Activated CD8-positive, alpha-beta T cell treated with anti-CD3 and anti-CD28 coated beads for 36 hours (primary cell): ENCODE results near the gene DYSF. TPM values are rescaled to one million over a fixed set of nuclear protein-coding genes. Genes with fewer than 3 reads are reported as not detected.

ENCODE experiments used
- ATAC-seq: fragments of 200-7000 bp; cut with Tn5 transposase; one replicate; pipeline ENCODE4 v1.10.0; 2021; ENCODE audit warnings: mild to moderate bottlenecking, moderate library complexity
- CTCF ChIA-PET: fragments of 350-600 bp; sonication (Branson Sonifier 250); formaldehyde crosslinking; loops from one replicate; lab custom pipeline; 2021; ENCODE audit warnings: antibody characterized with exemption; lab: Charles Lee
- POLR2A ChIA-PET: fragments of 350-600 bp; sonication (Branson Sonifier 250); formaldehyde crosslinking; loops from one replicate; lab custom pipeline; 2021; ENCODE audit warnings: antibody characterized with exemption; lab: Charles Lee
- DNase-seq: peaks from one replicate; pipeline ENCODE4 v3.0.0-alpha.2; 2020
- H3K27ac Mint-ChIP-seq: one replicate; pipeline ENCODE4 v1.8.0; 2021; ENCODE audit warnings: mild to moderate bottlenecking, mixed read lengths
- H3K27me3 Mint-ChIP-seq: one replicate; pipeline ENCODE4 v1.8.0; 2021; ENCODE audit warnings: mixed read lengths
- H3K36me3 Mint-ChIP-seq: one replicate; pipeline ENCODE4 v1.8.0; 2021; ENCODE audit warnings: low read depth, mixed read lengths
- H3K4me1 Mint-ChIP-seq: one replicate; pipeline ENCODE4 v1.8.0; 2021; ENCODE audit warnings: low read depth, mixed read lengths
- H3K4me3 Mint-ChIP-seq: one replicate; pipeline ENCODE4 v1.8.0; 2021; ENCODE audit warnings: mild to moderate bottlenecking, moderate library complexity, mixed read lengths
- H3K9me3 Mint-ChIP-seq: one replicate; pipeline ENCODE4 v1.8.0; 2021; ENCODE audit warnings: mixed read lengths
- CTCF ChIP-seq: fragments of 200-600 bp; IDR thresholded peaks from one replicate; pipeline ENCODE4 v1.8.0; 2022; ENCODE audit warnings: antibody characterized with exemption, mild to moderate bottlenecking
- intact Hi-C: fragments of 100-400 bp; cut with micrococcal nuclease; formaldehyde crosslinking; loops from one replicate; pipeline ENCODE4 v1.10.0; 2022
- total RNA-seq, 2 experiments: library from RNA; stranded (reverse); gene quantifications; one replicate each; pipeline ENCODE4 v1.2.3, GENCODE V29; 2021

DYSF gene
- total RNA-seq, 2 experiments from 2014 or later = 3.5 to 3.8 TPM

- H3K27ac Mint-ChIP-seq = no peak overlapping the region
- no peaks in the 10 kb centered on the region for H3K9me3 Mint-ChIP-seq
- ATAC-seq (no peak), DNase-seq (no peak)
- no peaks in the 10 kb centered on the region for H3K36me3 Mint-ChIP-seq
- intact Hi-C loops = no loop called here
- no peaks in the 10 kb centered on the region for H3K4me1 Mint-ChIP-seq
- no peak overlapping the region for H3K4me3 Mint-ChIP-seq
- POLR2A ChIA-PET = no interaction called here
- no peak for TF ChIP-seq CTCF
- peaks cover 1% of the 10 kb centered on the region for H3K27me3 Mint-ChIP-seq
- CTCF ChIA-PET = no interaction called here
Observed at GRCh38 chr2:71711133-71711855, 257.9 kb downstream of the DYSF start.

GRCh38 chr2:71712158-71712818, 258.9 kb downstream of the DYSF start:
- ChIA-PET CTCF (no interaction called here), POLR2A (no interaction called here)
- Mint-ChIP-seq H3K27me3 (peaks cover 1% of the 10 kb centered on the region), H3K36me3 (no peaks in the 10 kb centered on the region), H3K4me1 (no peaks in the 10 kb centered on the region), H3K4me3 (no peak overlapping the region), H3K9me3 (no peaks in the 10 kb centered on the region), H3K27ac (no peak overlapping the region)
- intact Hi-C loops = no loop called here
- no peak for DNase-seq
- ATAC-seq = no peak
- no peak for TF ChIP-seq CTCF

GRCh38 chr2:71713581-71714580, 260.5 kb downstream of the DYSF start:
- ATAC-seq (no peak), DNase-seq (no peak)
- Mint-ChIP-seq H3K9me3 (no peaks in the 10 kb centered on the region), H3K4me3 (no peak overlapping the region), H3K27ac (no peak overlapping the region), H3K27me3 (peaks cover 1% of the 10 kb centered on the region), H3K4me1 (no peaks in the 10 kb centered on the region), H3K36me3 (no peaks in the 10 kb centered on the region)
- ChIA-PET CTCF (no interaction called here), POLR2A (no interaction called here)
- intact Hi-C loops = no loop called here
- no peak for TF ChIP-seq CTCF

DNA sequence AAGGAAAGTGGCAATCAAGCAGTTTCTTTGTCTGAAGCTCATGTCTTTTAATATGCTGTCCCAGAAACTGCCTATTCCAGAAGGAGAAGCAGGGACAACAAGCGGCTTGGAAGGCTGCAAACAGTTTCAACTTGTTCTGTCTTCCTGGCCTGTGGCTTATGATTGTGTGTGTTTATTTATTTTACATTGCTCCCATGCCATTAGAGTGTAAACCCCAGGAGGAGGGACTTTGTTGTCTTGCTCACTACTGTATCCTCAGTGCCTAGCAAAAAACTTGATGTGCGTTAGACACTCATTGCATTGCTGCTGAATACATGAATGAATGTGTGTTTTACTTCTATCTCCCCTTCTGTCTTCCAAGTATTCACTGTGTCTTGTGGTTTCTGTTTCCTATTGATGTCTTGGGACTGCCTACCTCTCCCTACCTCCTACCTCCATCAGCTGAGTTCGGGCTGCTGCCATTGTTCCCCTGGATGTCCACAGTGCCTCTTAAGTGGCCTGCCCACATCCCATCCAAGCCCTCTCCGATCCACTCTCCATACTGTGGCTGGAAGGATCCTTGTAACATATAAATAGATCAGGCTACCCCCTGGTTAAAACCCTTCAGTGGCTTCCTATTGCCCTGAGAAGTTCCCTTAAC, 261.4 kb downstream of the DYSF start:
- H3K36me3 Mint-ChIP-seq = no peaks in the 10 kb centered on the region
- ATAC-seq (no peak), DNase-seq (no peak)
- no peaks in the 10 kb centered on the region for H3K9me3 Mint-ChIP-seq
- no peak for TF ChIP-seq CTCF
- H3K4me3 Mint-ChIP-seq = no peak overlapping the region
- CTCF ChIA-PET = no interaction called here
- H3K27me3 Mint-ChIP-seq = peaks cover 1% of the 10 kb centered on the region
- no peaks in the 10 kb centered on the region for H3K4me1 Mint-ChIP-seq
- intact Hi-C loops = no loop called here
- no peak overlapping the region for H3K27ac Mint-ChIP-seq
- POLR2A ChIA-PET = no interaction called here
